ENCODE results near the gene CATSPERE. TPM values are rescaled to one million over a fixed set of nuclear protein-coding genes. Genes with fewer than 3 reads are reported as not detected.
"Not testable (repeated sequence)": the region's sequence is repeated elsewhere in the genome, so short reads cannot be mapped to it uniquely, and the experiment has no call there.

CATSPERE gene
- total and polyA plus RNA-seq, 11 donors: 0.07 to 1.2 (median 0.25) TPM

DNA sequence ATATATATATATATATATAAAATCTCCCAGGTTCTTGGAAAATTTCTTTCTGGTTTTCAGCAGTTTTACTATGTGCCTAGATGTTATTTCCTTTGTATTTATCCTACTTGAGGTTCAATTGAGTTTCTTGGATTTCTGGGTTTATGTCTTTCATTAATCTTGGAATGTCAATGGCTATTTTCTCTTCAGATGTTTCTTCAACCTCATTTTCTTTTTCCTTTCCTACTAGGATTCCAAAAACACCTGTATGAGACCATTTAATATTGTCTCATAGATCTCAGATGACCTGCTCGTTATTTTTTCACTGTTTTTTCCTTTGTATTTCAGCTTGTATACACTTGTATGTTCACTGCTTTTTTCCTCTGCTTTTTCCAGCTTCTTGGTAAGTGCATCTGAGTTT lies 96.5 kb downstream of the CATSPERE start:
- intact Hi-C loops (cut with DNase I): no loop called here
- H3K4me1 ChIP-seq: no peaks in the 10 kb centered on the region
- no peak for DNase-seq
- no peak for TF ChIP-seq POLR2A (IDR thresholded peaks at IDR 0.05)
- TF ChIP-seq, protein P1, sequence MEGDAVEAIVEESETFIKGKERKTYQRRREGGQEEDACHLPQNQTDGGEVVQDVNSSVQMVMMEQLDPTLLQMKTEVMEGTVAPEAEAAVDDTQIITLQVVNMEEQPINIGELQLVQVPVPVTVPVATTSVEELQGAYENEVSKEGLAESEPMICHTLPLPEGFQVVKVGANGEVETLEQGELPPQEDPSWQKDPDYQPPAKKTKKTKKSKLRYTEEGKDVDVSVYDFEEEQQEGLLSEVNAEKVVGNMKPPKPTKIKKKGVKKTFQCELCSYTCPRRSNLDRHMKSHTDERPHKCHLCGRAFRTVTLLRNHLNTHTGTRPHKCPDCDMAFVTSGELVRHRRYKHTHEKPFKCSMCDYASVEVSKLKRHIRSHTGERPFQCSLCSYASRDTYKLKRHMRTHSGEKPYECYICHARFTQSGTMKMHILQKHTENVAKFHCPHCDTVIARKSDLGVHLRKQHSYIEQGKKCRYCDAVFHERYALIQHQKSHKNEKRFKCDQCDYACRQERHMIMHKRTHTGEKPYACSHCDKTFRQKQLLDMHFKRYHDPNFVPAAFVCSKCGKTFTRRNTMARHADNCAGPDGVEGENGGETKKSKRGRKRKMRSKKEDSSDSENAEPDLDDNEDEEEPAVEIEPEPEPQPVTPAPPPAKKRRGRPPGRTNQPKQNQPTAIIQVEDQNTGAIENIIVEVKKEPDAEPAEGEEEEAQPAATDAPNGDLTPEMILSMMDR (IDR thresholded peaks at IDR 0.05): no peak
- 76 to 82% (median 80%) methylated on average over 1 of the region's 1 CpG for WGBS, 4 donors
- H3K9me3 ChIP-seq: peaks cover 0 to 50% (median 12%) of the 10 kb centered on the region in 12 donors
- no peaks in the 10 kb centered on the region for H3K27me3 ChIP-seq
- no peak overlapping the region for H3K4me3 ChIP-seq
- no peak overlapping the region for H3K27ac ChIP-seq
- no peaks in the 10 kb centered on the region for H3K36me3 ChIP-seq
- no peak for ATAC-seq

DNA sequence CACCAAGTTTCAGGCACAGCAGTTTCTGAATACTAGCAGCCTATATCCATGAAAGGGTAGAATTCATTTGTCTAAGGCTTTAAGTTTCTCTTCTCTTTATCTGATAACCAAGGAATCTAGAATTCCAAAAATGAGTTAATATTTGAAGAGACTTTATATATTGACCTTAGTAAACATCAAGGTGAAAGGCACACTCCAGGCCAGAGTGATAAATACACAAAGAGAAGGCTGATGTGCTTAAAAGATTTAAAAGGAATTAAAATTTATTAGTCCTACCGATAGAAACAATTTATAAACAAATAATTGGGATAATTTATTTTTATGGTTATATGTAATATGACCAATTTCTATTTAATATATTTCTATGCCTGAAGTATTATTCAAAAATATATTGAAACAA lies 98.5 kb downstream of the CATSPERE start:
- intact Hi-C loops (cut with DNase I): no loop called here

DNA sequence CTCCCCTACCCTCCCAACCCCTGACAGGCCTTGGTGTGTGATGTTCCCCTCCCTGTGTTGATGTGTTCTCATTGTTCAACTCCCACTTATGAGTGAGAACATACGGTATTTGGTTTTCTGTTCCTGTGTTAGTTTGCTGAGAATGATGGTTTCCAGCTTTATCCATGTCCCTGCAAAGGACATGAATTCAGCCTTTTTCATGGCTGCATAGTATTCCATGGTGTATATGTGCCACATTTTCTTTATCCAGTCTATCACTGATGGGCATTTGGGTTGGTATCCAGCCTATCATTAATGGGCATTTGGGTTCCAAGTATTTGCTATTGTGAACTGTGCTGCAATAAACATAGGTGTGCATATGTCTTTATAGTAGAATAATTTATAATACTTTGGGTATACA lies 101.8 kb downstream of the CATSPERE start:
- H3K4me1 ChIP-seq; H3K27ac ChIP-seq; ATAC-seq; H3K4me3 ChIP-seq; intact Hi-C loops (cut with DNase I); H3K36me3 ChIP-seq; H3K27me3 ChIP-seq; DNase-seq: not testable (repeated sequence)
- WGBS, 4 donors: 85 to 97% (median 93%) methylated on average over 1 of the region's 1 CpG
- peaks cover 0 to 23% (median 0%) of the 10 kb centered on the region in 12 donors for H3K9me3 ChIP-seq

More for the DNA sequence above, 98.5 kb downstream of the CATSPERE start:
- Histone ChIP-seq H3K27me3 (no peaks in the 10 kb centered on the region), H3K4me3 (no peak overlapping the region), H3K36me3 (no peaks in the 10 kb centered on the region), H3K9me3 (peaks cover 0 to 49% (median 12%) of the 10 kb centered on the region in 12 donors), H3K27ac (no peak overlapping the region), H3K4me1 (no peaks in the 10 kb centered on the region)
- DNase-seq: no peak
- 94 to 98% (median 96%) methylated on average over 1 of the region's 1 CpG for WGBS, 4 donors
- ATAC-seq: no peak
- no peak for TF ChIP-seq POLR2A (IDR thresholded peaks at IDR 0.05)
- TF ChIP-seq, protein P1 (IDR thresholded peaks at IDR 0.05): no peak

DNA sequence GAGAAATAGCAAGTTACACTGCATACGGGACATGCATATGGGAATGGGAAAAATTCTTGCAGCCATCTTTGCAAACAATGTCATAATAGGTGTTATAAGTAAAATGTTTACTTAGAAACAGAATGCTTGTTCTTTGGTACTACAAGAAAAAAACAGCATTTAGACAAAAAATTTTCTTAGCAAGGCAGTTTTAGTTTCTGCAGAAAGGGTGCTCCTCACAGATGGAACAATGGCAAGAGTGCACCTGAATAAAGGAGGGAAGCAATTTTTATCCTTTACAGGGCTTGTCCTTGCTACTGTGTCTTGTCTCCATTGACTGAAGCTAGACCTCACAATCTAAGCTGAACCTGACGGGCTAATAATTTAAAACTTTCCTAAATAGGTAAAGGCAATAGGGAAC lies 112.7 kb downstream of the CATSPERE start:
- Histone ChIP-seq H3K36me3 (no peaks in the 10 kb centered on the region), H3K9me3 (peaks cover 0 to 62% (median 46%) of the 10 kb centered on the region in 12 donors), H3K4me1 (no peaks in the 10 kb centered on the region), H3K27ac (no peak overlapping the region), H3K4me3 (no peak overlapping the region), H3K27me3 (no peaks in the 10 kb centered on the region)
- TF ChIP-seq POLR2A (IDR thresholded peaks at IDR 0.05): no peak
- TF ChIP-seq, protein P1 (IDR thresholded peaks at IDR 0.05): no peak
- intact Hi-C loops (cut with DNase I): no loop called here
- WGBS, 4 donors: 89 to 95% (median 92%) methylated on average over 2 of the region's 2 CpGs
- no peak for DNase-seq
- no peak for ATAC-seq

DNA sequence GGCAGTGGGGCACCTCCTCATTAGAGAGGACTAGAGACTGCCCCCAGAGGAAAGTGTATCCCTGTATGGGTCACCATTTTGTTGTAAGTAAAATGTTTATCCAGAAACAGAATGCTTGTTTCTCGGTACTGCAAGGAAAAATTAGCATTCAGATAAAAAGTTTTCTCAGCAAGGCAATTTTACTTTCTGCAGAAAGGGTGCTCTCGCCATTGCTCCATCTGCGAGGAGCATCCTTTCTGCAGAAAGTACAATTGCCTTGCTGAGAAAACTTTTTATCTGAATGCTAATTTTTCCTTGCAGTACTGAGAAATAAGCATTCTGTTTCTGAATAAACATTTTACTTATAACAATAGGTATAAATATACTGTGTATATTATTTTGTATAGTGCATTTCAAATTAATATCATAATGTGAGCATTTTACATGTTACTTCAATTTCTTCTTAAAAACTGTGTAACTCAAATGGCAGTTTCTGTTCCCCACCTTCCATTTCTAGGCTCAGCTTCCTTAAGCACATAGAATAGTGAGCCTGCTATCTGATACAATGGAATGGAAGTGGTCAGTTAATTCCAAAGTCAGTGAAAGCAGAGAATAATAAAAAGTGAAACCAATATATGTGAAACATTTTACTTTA lies 115.3 kb downstream of the CATSPERE start:
- ATAC-seq (no peak), DNase-seq (no peak)
- H3K4me1 ChIP-seq: no peaks in the 10 kb centered on the region
- peaks cover 0 to 66% (median 46%) of the 10 kb centered on the region in 12 donors for H3K9me3 ChIP-seq
- H3K4me3 ChIP-seq: no peak overlapping the region
- no peaks in the 10 kb centered on the region for H3K36me3 ChIP-seq
- TF ChIP-seq, protein P1 (IDR thresholded peaks at IDR 0.05): no peak
- TF ChIP-seq POLR2A (IDR thresholded peaks at IDR 0.05): no peak
- 92 to 97% (median 96%) methylated on average over 3 of the region's 3 CpGs for WGBS, 4 donors
- no peaks in the 10 kb centered on the region for H3K27me3 ChIP-seq
- intact Hi-C loops (cut with DNase I): no loop called here
- H3K27ac ChIP-seq: no peak overlapping the region

DNA sequence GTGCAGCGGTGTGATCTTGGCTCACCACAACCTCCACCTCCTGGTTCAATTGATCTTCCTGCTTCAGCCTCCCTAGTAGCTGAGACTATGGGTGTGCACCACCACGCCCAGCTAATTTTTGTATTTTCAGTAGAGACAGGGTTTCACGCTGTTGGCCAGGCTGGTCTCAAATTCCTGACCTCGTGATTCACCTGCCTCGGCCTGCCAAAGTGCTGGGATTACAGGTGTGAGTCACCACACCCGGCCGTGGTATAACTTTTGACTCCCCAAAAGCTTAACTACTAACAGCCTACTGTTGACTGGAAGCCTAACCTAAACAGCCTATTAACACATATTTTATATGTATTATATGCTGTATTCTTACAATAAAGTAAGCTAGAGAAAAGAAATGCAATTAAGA lies 117.1 kb downstream of the CATSPERE start:
- H3K4me1 ChIP-seq; H3K36me3 ChIP-seq; intact Hi-C loops (cut with DNase I); DNase-seq; H3K27me3 ChIP-seq; H3K27ac ChIP-seq; ATAC-seq; H3K4me3 ChIP-seq: not testable (repeated sequence)
- whole genome bisulfite sequencing, 4 donors: 87 to 93% (median 92%) methylated on average over 7 of the region's 7 CpGs
- peaks cover 0 to 59% (median 45%) of the 10 kb centered on the region in 12 donors for H3K9me3 ChIP-seq

All from heart left ventricle (tissue), 16 donors.